GM12801 (cell line): ENCODE data around the gene GPR42.

Experiments
- CTCF ChIP-seq: IDR thresholded peaks from one replicate; pipeline ENCODE4 v1.5.1; 2011; ENCODE audit warnings: control low read depth; ENCODE audit not compliant: insufficient read length; ENCODE audit errors: extremely low read depth

The GPR42 gene

GRCh38 chr19:35352448-35353304, 18.2 kb upstream of the GPR42 start:
- no peak for TF ChIP-seq CTCF

GRCh38 chr19:35353635-35354034, 17.2 kb upstream of the GPR42 start:
- TF ChIP-seq CTCF, result no peak

- TF ChIP-seq CTCF, result no peak
Observed at GRCh38 chr19:35354898-35355297, 16.0 kb upstream of the GPR42 start.

- no peak for TF ChIP-seq CTCF
Observed at GRCh38 chr19:35355791-35356460, 14.9 kb upstream of the GPR42 start.

- TF ChIP-seq CTCF, result no peak
Observed at GRCh38 chr19:35357867-35358573, 12.8 kb upstream of the GPR42 start, which contains the start of gene FFAR3. Gene FFAR3, plus strand, starts transcription at chr19:35358460. Its CDS starts 431 bp downstream, at chr19:35358891.

- TF ChIP-seq CTCF, result no peak
Observed at GRCh38 chr19:35360880-35361420, 9.9 kb upstream of the GPR42 start.
